K562 (cell line): Measurements from ENCODE around the gene FBXO46. TPM values are rescaled to one million over a fixed set of nuclear protein-coding genes. Genes with fewer than 3 reads are reported as not detected.

Experiments used
- BDP1 ChIP-seq: IDR thresholded peaks from 3 replicates; pipeline ENCODE4 v1.6.1; 2011; ENCODE audit not compliant: insufficient read length, insufficient read depth
- CHD2 ChIP-seq: IDR thresholded peaks from 2 replicates; pipeline ENCODE4 v1.6.1; 2011; ENCODE audit warnings: low read depth, low read length
- ELK3 ChIP-seq: fragments of 450-650 bp; formaldehyde crosslinking; IDR thresholded peaks from 2 replicates; pipeline ENCODE4 v1.4.0; 2020; ENCODE audit warnings: mild to moderate bottlenecking
- ETS2 ChIP-seq: IDR thresholded peaks from 2 replicates; pipeline ENCODE4 v1.6.1; 2016; ENCODE audit warnings: borderline replicate concordance, missing genetic modification characterization, mild to moderate bottlenecking, moderate library complexity, missing compliant biosample characterization; ENCODE audit not compliant: poor library complexity, severe bottlenecking
- ETV5 ChIP-seq: sonication (generic); formaldehyde crosslinking; IDR thresholded peaks from 2 replicates; pipeline ENCODE4 v1.4.0; 2020; ENCODE audit warnings: low read depth, mild to moderate bottlenecking, missing genetic modification reagents
- FOSL1 ChIP-seq: fragments of 200-800 bp; sonication (Bioruptor generic); conservative IDR thresholded peaks from 2 replicates; pipeline ENCODE4 v1.6.1; 2016; ENCODE audit warnings: missing genetic modification characterization, missing compliant biosample characterization
- GATAD2A ChIP-seq: fragments of 450-650 bp; IDR thresholded peaks from 2 replicates; pipeline ENCODE4 v1.6.1; 2017
- IFI16 ChIP-seq: fragments of 250-450 bp; sonication (Bioruptor Pico); IDR thresholded peaks from 2 replicates; pipeline ENCODE4 v2.1.2; 2022; ENCODE audit warnings: mild to moderate bottlenecking, inconsistent platforms
- KHSRP ChIP-seq: fragments of 450-650 bp; IDR thresholded peaks from 2 replicates; pipeline ENCODE4 v1.6.1; 2017
- MBD2 ChIP-seq: sonication (generic); IDR thresholded peaks from 2 replicates; pipeline ENCODE4 v1.6.1; 2016; ENCODE audit warnings: low read depth, borderline replicate concordance
- MYC ChIP-seq, 2 experiments: fragments of 250-450 bp in 1 of 2; sonication (Bioruptor Pico) in 1 of 2; IDR thresholded peaks; 2 replicates each; pipeline versions ENCODE4 v1.5.1 to v1.6.1; 2012 to 2021; ENCODE audit warnings: low read depth in 2 of 2, borderline replicate concordance in 1 of 2, improper control_type of control experiment in 1 of 2, low read length in 1 of 2, mild to moderate bottlenecking in 1 of 2, moderate library complexity in 1 of 2
- NEUROD1 ChIP-seq: fragments of 150-350 bp; IDR thresholded peaks from 2 replicates; pipeline ENCODE4 v1.6.1; 2014; ENCODE audit warnings: borderline replicate concordance, low read length, low read depth; ENCODE audit not compliant: partially characterized antibody
- TCF3 ChIP-seq: sonication (generic); formaldehyde crosslinking; IDR thresholded peaks from 2 replicates; pipeline ENCODE4 v1.4.0; 2020; ENCODE audit warnings: mild to moderate bottlenecking, missing genetic modification reagents
- TOE1 ChIP-seq, 2 experiments: fragments of 450-650 bp in 1 of 2; sonication (generic) in 1 of 2; formaldehyde crosslinking in 1 of 2; IDR thresholded peaks; 2 replicates each; pipeline versions ENCODE4 v1.7.1 to v1.8.0; 2016 to 2022; ENCODE audit warnings: borderline replicate concordance in 2 of 2, mild to moderate bottlenecking in 2 of 2, antibody characterized with exemption in 1 of 2, inconsistent platforms in 1 of 2, low read depth in 1 of 2, missing genetic modification reagents in 1 of 2, moderate library complexity in 1 of 2
- TRIM28 ChIP-seq: fragments of 450-650 bp; IDR thresholded peaks from 2 replicates; pipeline ENCODE4 v1.6.1; 2017
- polyA plus RNA-seq, 8 experiments: library from polyadenylated mRNA; depleted of rRNA in 4 of 8; stranded (reverse) in 5 of 8; unstranded in 3 of 8; fragments of >200 nt; fragmentation: Nextera tagmentation in 2 of 8; fragmentation: Illumina TruSeq in 1 of 8; extraction: Ambion mirVana in 2 of 8; extraction: Trizol in 1 of 8; gene quantifications; 2 replicates each; pipeline versions ENCODE4 v1.2.1 to v1.2.3, GENCODE V29; 2011 to 2014; ENCODE audit warnings: inconsistent platforms in 1 of 8, missing spikeins in 1 of 8
- total RNA-seq, 7 experiments: library from RNA; depleted of rRNA in 6 of 7; stranded (reverse); fragments of >200 nt in 6 of 7; fragmentation: Illumina TruSeq in 2 of 7; extraction: Trizol in 2 of 7; gene quantifications; 2 replicates each; pipeline versions ENCODE4 v1.2.1 to v1.2.3, GENCODE V29; 2011 to 2021; ENCODE audit warnings: low replicate concordance in 1 of 7
- TF ChIP-seq, protein P1 (sequence below), 2 experiments: fragments of 450-650 bp in 1 of 2; sonication (generic) in 1 of 2; formaldehyde crosslinking; conservative IDR thresholded peaks; 2 replicates each; pipeline versions ENCODE4 v1.4.0 to v1.8.1; 2020 to 2022; ENCODE audit warnings: mild to moderate bottlenecking in 1 of 2, missing genetic modification reagents in 1 of 2
- TF ChIP-seq, protein P2 (sequence below): fragments of 200-800 bp; sonication (Bioruptor generic); IDR thresholded peaks from 2 replicates; pipeline ENCODE4 v1.6.1; 2017; ENCODE audit warnings: missing genetic modification characterization, missing compliant biosample characterization
- TF ChIP-seq, protein P3 (sequence below): fragments of 250-450 bp; sonication (Bioruptor Pico); IDR thresholded peaks from 2 replicates; pipeline ENCODE4 v1.4.0; 2020; ENCODE audit warnings: mild to moderate bottlenecking, moderate library complexity
- TF ChIP-seq, protein P4 (sequence below): sonication (generic); formaldehyde crosslinking; IDR thresholded peaks from 2 replicates; pipeline ENCODE4 v1.8.1; 2023; ENCODE audit warnings: mild to moderate bottlenecking, missing genetic modification reagents, moderate library complexity

The FBXO46 gene
- total and polyA plus RNA-seq, 9 of the 15 experiments (the other 6 are each of a cell fraction or from before 2014, with no cell fraction given), result 1.5 to 36.1 (median 7.3) TPM

DNA sequence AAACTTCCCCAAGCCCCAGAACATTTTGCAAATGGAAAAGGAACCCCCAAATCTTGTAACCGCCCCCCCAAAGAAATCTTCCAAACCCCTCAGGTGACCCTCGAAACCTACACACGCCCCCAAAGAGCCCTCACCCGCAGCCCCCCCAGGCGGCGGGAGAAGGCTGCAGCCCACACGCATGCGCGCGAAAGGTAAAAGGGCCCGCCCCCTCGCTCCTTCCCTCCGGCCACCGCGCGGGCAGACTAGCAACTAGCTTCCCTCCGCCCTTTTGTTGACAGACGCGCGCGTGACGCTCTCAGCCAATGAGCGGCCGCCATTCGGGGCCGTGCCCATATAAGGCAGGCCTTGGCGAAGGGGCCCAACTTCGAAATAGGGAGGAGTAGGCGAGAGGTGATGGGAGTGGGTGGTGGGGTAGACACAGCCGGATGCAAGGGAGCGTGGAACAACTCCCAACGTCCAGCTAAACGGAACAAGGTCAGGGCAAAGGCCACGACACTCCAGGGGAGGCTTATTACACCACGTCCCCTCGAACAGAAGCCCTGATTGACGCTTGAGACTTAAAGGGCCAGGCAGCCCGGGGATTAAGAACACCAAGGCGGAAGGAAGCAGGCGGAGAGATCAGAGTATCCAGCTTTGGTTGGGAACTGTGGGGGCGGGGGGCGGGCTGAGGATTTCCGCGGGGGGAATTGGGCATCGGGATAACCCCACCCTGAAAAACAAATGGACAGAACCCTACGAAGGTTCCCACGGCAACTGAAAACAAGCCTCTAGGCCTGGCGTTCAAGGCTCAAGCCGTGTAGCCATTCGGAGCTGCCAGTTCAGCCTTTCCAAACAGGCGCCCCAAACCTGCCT is 13.3 kb downstream of the FBXO46 start (continued):
- TF ChIP-seq, protein P1, sequence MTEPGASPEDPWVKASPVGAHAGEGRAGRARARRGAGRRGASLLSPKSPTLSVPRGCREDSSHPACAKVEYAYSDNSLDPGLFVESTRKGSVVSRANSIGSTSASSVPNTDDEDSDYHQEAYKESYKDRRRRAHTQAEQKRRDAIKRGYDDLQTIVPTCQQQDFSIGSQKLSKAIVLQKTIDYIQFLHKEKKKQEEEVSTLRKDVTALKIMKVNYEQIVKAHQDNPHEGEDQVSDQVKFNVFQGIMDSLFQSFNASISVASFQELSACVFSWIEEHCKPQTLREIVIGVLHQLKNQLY (CRISPR knock-in tag; conservative IDR thresholded peaks at IDR 0.05), result no peak
- no peak for TF ChIP-seq BDP1
- TF ChIP-seq IFI16 (CRISPR knock-in tag), result no peak
- TF ChIP-seq KHSRP, result no peak
- peak; percentile 71 for TF ChIP-seq CHD2
- TF ChIP-seq TOE1 (IDR thresholded peaks at IDR 0.05; ENCODE audit: borderline replicate concordance), result peak; percentile 96
- TF ChIP-seq TOE1 (CRISPR knock-in tag; IDR thresholded peaks at IDR 0.05; ENCODE audit: borderline replicate concordance, low read depth), result no peak
- TF ChIP-seq TCF3, result peak; percentile 45; the same call in 1 of the 2 replicates
- TF ChIP-seq, protein P2, sequence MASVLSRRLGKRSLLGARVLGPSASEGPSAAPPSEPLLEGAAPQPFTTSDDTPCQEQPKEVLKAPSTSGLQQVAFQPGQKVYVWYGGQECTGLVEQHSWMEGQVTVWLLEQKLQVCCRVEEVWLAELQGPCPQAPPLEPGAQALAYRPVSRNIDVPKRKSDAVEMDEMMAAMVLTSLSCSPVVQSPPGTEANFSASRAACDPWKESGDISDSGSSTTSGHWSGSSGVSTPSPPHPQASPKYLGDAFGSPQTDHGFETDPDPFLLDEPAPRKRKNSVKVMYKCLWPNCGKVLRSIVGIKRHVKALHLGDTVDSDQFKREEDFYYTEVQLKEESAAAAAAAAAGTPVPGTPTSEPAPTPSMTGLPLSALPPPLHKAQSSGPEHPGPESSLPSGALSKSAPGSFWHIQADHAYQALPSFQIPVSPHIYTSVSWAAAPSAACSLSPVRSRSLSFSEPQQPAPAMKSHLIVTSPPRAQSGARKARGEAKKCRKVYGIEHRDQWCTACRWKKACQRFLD, result peak; percentile 96
- no peak for TF ChIP-seq ETS2 (tag)
- 0 out of 2 replicates have a peak, but pooled peaks have one; percentile 48 for TF ChIP-seq FOSL1
- TF ChIP-seq TRIM28, result no peak
- TF ChIP-seq MBD2, result peak; percentile 84
- TF ChIP-seq, protein P3, sequence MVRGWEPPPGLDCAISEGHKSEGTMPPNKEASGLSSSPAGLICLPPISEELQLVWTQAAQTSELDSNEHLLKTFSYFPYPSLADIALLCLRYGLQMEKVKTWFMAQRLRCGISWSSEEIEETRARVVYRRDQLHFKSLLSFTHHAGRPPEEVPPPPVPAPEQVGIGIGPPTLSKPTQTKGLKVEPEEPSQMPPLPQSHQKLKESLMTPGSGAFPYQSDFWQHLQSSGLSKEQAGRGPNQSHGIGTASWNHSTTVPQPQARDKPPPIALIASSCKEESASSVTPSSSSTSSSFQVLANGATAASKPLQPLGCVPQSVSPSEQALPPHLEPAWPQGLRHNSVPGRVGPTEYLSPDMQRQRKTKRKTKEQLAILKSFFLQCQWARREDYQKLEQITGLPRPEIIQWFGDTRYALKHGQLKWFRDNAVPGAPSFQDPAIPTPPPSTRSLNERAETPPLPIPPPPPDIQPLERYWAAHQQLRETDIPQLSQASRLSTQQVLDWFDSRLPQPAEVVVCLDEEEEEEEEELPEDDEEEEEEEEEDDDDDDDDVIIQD, result no peak
- peak; percentile 88 for TF ChIP-seq GATAD2A
- TF ChIP-seq NEUROD1, result peak; percentile 98
- TF ChIP-seq, protein P4, sequence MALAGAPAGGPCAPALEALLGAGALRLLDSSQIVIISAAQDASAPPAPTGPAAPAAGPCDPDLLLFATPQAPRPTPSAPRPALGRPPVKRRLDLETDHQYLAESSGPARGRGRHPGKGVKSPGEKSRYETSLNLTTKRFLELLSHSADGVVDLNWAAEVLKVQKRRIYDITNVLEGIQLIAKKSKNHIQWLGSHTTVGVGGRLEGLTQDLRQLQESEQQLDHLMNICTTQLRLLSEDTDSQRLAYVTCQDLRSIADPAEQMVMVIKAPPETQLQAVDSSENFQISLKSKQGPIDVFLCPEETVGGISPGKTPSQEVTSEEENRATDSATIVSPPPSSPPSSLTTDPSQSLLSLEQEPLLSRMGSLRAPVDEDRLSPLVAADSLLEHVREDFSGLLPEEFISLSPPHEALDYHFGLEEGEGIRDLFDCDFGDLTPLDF, result no peak; the same call in 1 of the 2 replicates
- peak; percentile 77 for TF ChIP-seq ETV5 (CRISPR knock-in tag)
- no peak for TF ChIP-seq ELK3 (CRISPR knock-in tag)
- peak; percentile 75 for TF ChIP-seq MYC (IDR thresholded peaks at IDR 0.05; ENCODE audit: low read depth, low read length)
- TF ChIP-seq MYC (CRISPR knock-in tag; IDR thresholded peaks at IDR 0.05; ENCODE audit: borderline replicate concordance, low read depth), result peak; percentile 6; the same call in 1 of the 2 replicates
